ENCODE measurements around the gene HEXB. TPM values are rescaled to one million over a fixed set of nuclear protein-coding genes. Genes with fewer than 3 reads are reported as not detected.

HEXB gene
- polyA plus RNA-seq, 1 donor from 2014 or later, result 23.1 TPM

GRCh38 chr5:74765929-74766328, 80.9 kb downstream of the HEXB start:
- no peak overlapping the region for H3K27ac ChIP-seq (ENCODE audit: low read length)
- no peaks in the 10 kb centered on the region for H3K27me3 ChIP-seq (ENCODE audit: insufficient read depth, low read depth, low read length)
- peak overlapping the region; percentile 68 for H3K4me2 ChIP-seq (ENCODE audit: low read length)
- no peaks in the 10 kb centered on the region for H3K9me3 ChIP-seq (ENCODE audit: low read length)
- TF ChIP-seq RAD21 (conservative IDR thresholded peaks at IDR 0.05) (no peak), SMC3 (conservative IDR thresholded peaks at IDR 0.05; ENCODE audit: poor library complexity) (no peak), POLR2AphosphoS5 (IDR thresholded peaks at IDR 0.05) (no peak), MXI1 (conservative IDR thresholded peaks at IDR 0.05; ENCODE audit: poor library complexity, severe bottlenecking) (no peak), REST (IDR thresholded peaks at IDR 0.05; ENCODE audit: borderline replicate concordance) (no peak), EP300 (conservative IDR thresholded peaks at IDR 0.05; ENCODE audit: poor library complexity, severe bottlenecking) (no peak), EZH2 (IDR thresholded peaks at IDR 0.05; ENCODE audit: borderline replicate concordance, insufficient read depth, low read length, poor library complexity, severe bottlenecking) (no peak), TAF1 (IDR thresholded peaks at IDR 0.05; ENCODE audit: low read depth) (no peak), CTCF (IDR thresholded peaks at IDR 0.05; ENCODE audit: poor library complexity, severe bottlenecking) (no peak)
- H2AFZ ChIP-seq (ENCODE audit: low read depth, low read length), result no peak overlapping the region
- H3F3A ChIP-seq (ENCODE audit: insufficient read depth, low read length, poor library complexity, severe bottlenecking), result no peaks in the 10 kb centered on the region
- H3K79me2 ChIP-seq (replicated peaks; ENCODE audit: insufficient read depth, low read length), result peaks cover 52% of the 10 kb centered on the region
- peak overlapping the region; percentile 100 for H3K4me3 ChIP-seq (ENCODE audit: low read length)
- H3K9ac ChIP-seq (ENCODE audit: low read length), result peak overlapping the region; percentile 89
- H4K20me1 ChIP-seq (ENCODE audit: insufficient read depth), result no peaks in the 10 kb centered on the region
- H3K9me2 ChIP-seq (ENCODE audit: insufficient read depth, low read length), result no peaks in the 10 kb centered on the region
- no peaks in the 10 kb centered on the region for H3K36me3 ChIP-seq (ENCODE audit: insufficient read depth, low read length)

GRCh38 chr5:74766418-74766848, 81.4 kb downstream of the HEXB start:
- H2AFZ ChIP-seq (ENCODE audit: low read depth, low read length), result peak overlapping the region; percentile 98
- H3K27ac ChIP-seq (ENCODE audit: low read length), result peak overlapping the region; percentile 77

More at GRCh38 chr5:74766418-74766848, 81.4 kb downstream of the HEXB start:
- H3K79me2 ChIP-seq (replicated peaks; ENCODE audit: insufficient read depth, low read length), result peaks cover 52% of the 10 kb centered on the region
- no peaks in the 10 kb centered on the region for H3K9me2 ChIP-seq (ENCODE audit: insufficient read depth, low read length)
- peak overlapping the region; percentile 89 for H3K9ac ChIP-seq (ENCODE audit: low read length)
- TF ChIP-seq MXI1 (conservative IDR thresholded peaks at IDR 0.05; ENCODE audit: poor library complexity, severe bottlenecking) (no peak), CTCF (IDR thresholded peaks at IDR 0.05; ENCODE audit: poor library complexity, severe bottlenecking) (peak; percentile 53), SMC3 (conservative IDR thresholded peaks at IDR 0.05; ENCODE audit: poor library complexity) (peak; percentile 24)
- peak overlapping the region; percentile 100 for H3K4me3 ChIP-seq (ENCODE audit: low read length)
- no peaks in the 10 kb centered on the region for H3K9me3 ChIP-seq (ENCODE audit: low read length)
- H3K4me2 ChIP-seq (ENCODE audit: low read length), result peak overlapping the region; percentile 68
- H3K27me3 ChIP-seq (ENCODE audit: insufficient read depth, low read depth, low read length), result no peaks in the 10 kb centered on the region
- no peaks in the 10 kb centered on the region for H4K20me1 ChIP-seq (ENCODE audit: insufficient read depth)
- H3F3A ChIP-seq (ENCODE audit: insufficient read depth, low read length, poor library complexity, severe bottlenecking), result no peaks in the 10 kb centered on the region
- no peaks in the 10 kb centered on the region for H3K36me3 ChIP-seq (ENCODE audit: insufficient read depth, low read length)

All from neural cell (in vitro differentiated cells).